ES-I3 (cell line): ENCODE data around the gene SSUH2.
"Not testable (repeated sequence)": the region's sequence is repeated elsewhere in the genome, so short reads cannot be mapped to it uniquely, and the experiment has no call there.

Experiments used
- H3K36me3 ChIP-seq: 2 replicates; pipeline ENCODE4 v1.6.1; 2013; ENCODE audit warnings: mild to moderate bottlenecking, low read length, control low read depth, moderate library complexity; ENCODE audit not compliant: insufficient read depth
- H3K4me1 ChIP-seq: 2 replicates; pipeline ENCODE4 v1.6.1; 2013; ENCODE audit warnings: mild to moderate bottlenecking, control low read depth, low read length; ENCODE audit not compliant: insufficient read depth
- H3K9ac ChIP-seq: 2 replicates; pipeline ENCODE4 v1.6.1; 2013; ENCODE audit warnings: low read depth, mild to moderate bottlenecking, low read length, moderate library complexity
- H3K9me3 ChIP-seq: 2 replicates; pipeline ENCODE4 v1.6.1; 2013; ENCODE audit warnings: mild to moderate bottlenecking, low read length, moderate library complexity; ENCODE audit not compliant: control insufficient read depth, insufficient read depth

Gene SSUH2

GRCh38 chr3:8644748-8645390 lies at the start of gene SSUH2:
SSUH2 (minus strand) TSS chr3:8644798; CDS start chr3:8644758, 40 bp downstream.
- no peaks in the 10 kb centered on the region for H3K36me3 ChIP-seq
- H3K4me1 ChIP-seq, result no peaks in the 10 kb centered on the region
- H3K9me3 ChIP-seq, result no peaks in the 10 kb centered on the region
- no peak within 1 kb of the TSS for H3K9ac ChIP-seq

GRCh38 chr3:8691295-8691694 lies 46.7 kb upstream of the SSUH2 start:
- not testable (repeated sequence) for H3K9me3 ChIP-seq, H3K4me1 ChIP-seq, H3K9ac ChIP-seq, H3K36me3 ChIP-seq

GRCh38 chr3:8684992-8685391 lies 40.4 kb upstream of the SSUH2 start:
- not testable (repeated sequence) for H3K9ac ChIP-seq, H3K9me3 ChIP-seq, H3K4me1 ChIP-seq, H3K36me3 ChIP-seq

GRCh38 chr3:8682850-8683574 lies 38.4 kb upstream of the SSUH2 start:
- not testable (repeated sequence) for H3K9ac ChIP-seq, H3K9me3 ChIP-seq, H3K36me3 ChIP-seq, H3K4me1 ChIP-seq

- not testable (repeated sequence) for H3K36me3 ChIP-seq, H3K4me1 ChIP-seq, H3K9me3 ChIP-seq, H3K9ac ChIP-seq
These were observed 37.4 kb upstream of the SSUH2 start for GRCh38 chr3:8681881-8682538.

- no peaks in the 10 kb centered on the region for H3K36me3 ChIP-seq
- H3K4me1 ChIP-seq, result peaks cover 5% of the 10 kb centered on the region; the same call in 1 of the 2 replicates
- no peaks in the 10 kb centered on the region for H3K9me3 ChIP-seq
- peak overlapping the region; percentile 11; the same call in 1 of the 2 replicates for H3K9ac ChIP-seq
These were observed 36.8 kb upstream of the SSUH2 start for GRCh38 chr3:8681349-8681748.

GRCh38 chr3:8679817-8680553 lies 35.4 kb upstream of the SSUH2 start:
- peak overlapping the region; percentile 33; the same call in 1 of the 2 replicates for H3K9ac ChIP-seq
- H3K4me1 ChIP-seq, H3K36me3 ChIP-seq, H3K9me3 ChIP-seq: not testable (repeated sequence)

- Histone ChIP-seq H3K36me3 (no peaks in the 10 kb centered on the region), H3K9me3 (no peaks in the 10 kb centered on the region), H3K9ac (no peak overlapping the region; the same call in 1 of the 2 replicates), H3K4me1 (peaks cover 5% of the 10 kb centered on the region; the same call in 1 of the 2 replicates)
These were observed 34.2 kb upstream of the SSUH2 start for GRCh38 chr3:8678751-8679150.

GRCh38 chr3:8677258-8677657 lies 32.7 kb upstream of the SSUH2 start:
- H3K9me3 ChIP-seq, H3K9ac ChIP-seq, H3K4me1 ChIP-seq, H3K36me3 ChIP-seq: not testable (repeated sequence)

GRCh38 chr3:8675591-8675990 lies 31.0 kb upstream of the SSUH2 start:
- not testable (repeated sequence) for H3K9ac ChIP-seq, H3K4me1 ChIP-seq, H3K36me3 ChIP-seq, H3K9me3 ChIP-seq

- Histone ChIP-seq H3K9ac (no peak overlapping the region), H3K9me3 (no peaks in the 10 kb centered on the region), H3K36me3 (no peaks in the 10 kb centered on the region), H3K4me1 (no peaks in the 10 kb centered on the region)
These were observed 28.6 kb upstream of the SSUH2 start for GRCh38 chr3:8673083-8673737.

GRCh38 chr3:8669019-8669418 lies 24.4 kb upstream of the SSUH2 start:
- H3K4me1 ChIP-seq, result no peaks in the 10 kb centered on the region
- no peak overlapping the region for H3K9ac ChIP-seq
- H3K36me3 ChIP-seq, result no peaks in the 10 kb centered on the region
- no peaks in the 10 kb centered on the region for H3K9me3 ChIP-seq

- H3K36me3 ChIP-seq, result no peaks in the 10 kb centered on the region
- peaks cover 3% of the 10 kb centered on the region; the same call in 1 of the 2 replicates for H3K4me1 ChIP-seq
- H3K9me3 ChIP-seq, result no peaks in the 10 kb centered on the region
- no peak overlapping the region for H3K9ac ChIP-seq
These were observed 23.6 kb upstream of the SSUH2 start for GRCh38 chr3:8668216-8668615.

- no peak overlapping the region for H3K9ac ChIP-seq
- no peaks in the 10 kb centered on the region for H3K36me3 ChIP-seq
- H3K4me1 ChIP-seq, result peaks cover 9% of the 10 kb centered on the region; the same call in 1 of the 2 replicates
- no peaks in the 10 kb centered on the region for H3K9me3 ChIP-seq
These were observed 23.0 kb upstream of the SSUH2 start for GRCh38 chr3:8667463-8668091.
